ENCODE measurements around the gene RGS7.

DNA sequence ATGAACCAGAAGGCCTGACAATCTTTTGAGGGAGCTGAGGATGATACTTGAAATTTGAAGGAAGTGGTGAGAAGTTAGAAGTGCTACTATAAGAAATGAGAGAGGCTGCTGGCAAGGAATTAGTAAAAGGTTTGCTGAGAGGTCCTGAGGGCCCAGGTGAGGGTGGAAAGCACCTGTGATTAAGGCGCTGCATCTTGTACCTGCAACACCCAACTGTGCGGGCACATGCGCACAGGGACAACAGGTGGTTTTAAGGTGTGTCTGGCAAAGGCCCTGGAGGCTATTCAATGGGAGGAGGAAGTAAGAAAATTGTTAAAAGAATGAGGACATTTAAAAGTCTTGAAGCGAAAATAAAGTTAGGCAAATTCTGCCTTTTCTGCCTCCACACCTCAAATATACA lies 349.3 kb downstream of the RGS7 start:
- TF ChIP-seq, protein P1, sequence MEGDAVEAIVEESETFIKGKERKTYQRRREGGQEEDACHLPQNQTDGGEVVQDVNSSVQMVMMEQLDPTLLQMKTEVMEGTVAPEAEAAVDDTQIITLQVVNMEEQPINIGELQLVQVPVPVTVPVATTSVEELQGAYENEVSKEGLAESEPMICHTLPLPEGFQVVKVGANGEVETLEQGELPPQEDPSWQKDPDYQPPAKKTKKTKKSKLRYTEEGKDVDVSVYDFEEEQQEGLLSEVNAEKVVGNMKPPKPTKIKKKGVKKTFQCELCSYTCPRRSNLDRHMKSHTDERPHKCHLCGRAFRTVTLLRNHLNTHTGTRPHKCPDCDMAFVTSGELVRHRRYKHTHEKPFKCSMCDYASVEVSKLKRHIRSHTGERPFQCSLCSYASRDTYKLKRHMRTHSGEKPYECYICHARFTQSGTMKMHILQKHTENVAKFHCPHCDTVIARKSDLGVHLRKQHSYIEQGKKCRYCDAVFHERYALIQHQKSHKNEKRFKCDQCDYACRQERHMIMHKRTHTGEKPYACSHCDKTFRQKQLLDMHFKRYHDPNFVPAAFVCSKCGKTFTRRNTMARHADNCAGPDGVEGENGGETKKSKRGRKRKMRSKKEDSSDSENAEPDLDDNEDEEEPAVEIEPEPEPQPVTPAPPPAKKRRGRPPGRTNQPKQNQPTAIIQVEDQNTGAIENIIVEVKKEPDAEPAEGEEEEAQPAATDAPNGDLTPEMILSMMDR (IDR thresholded peaks at IDR 0.05) = no peak
- TF ChIP-seq RAD21 (conservative IDR thresholded peaks at IDR 0.05 in 1 of 2, IDR thresholded peaks at IDR 0.05 in 1 of 2) = no peak
